Esophagus squamous epithelium (tissue), 5 donors: ENCODE results near the gene CTR9. TPM values are rescaled to one million over a fixed set of nuclear protein-coding genes. Genes with fewer than 3 reads are reported as not detected.

Experiments used
- DNase-seq: peaks from one replicate; lab custom pipeline; 2025; lab: John Stamatoyannopoulos, UW
- H3K27ac ChIP-seq, 4 donors: fragments of 200-600 bp; sonication (generic); one replicate each; pipeline ENCODE4 v1.5.1; 2016 to 2019; ENCODE audit warnings: mild to moderate bottlenecking in 1 of 4
- H3K27me3 ChIP-seq, 4 donors: fragments of 200-600 bp; sonication (generic); 1 replicate in 3 of 4; 2 replicates in 1 of 4; pipeline versions ENCODE4 v1.5.1 to v1.6.0; 2017 to 2021; ENCODE audit warnings: antibody characterized with exemption in 1 of 4
- H3K36me3 ChIP-seq, 3 donors: fragments of 200-600 bp; sonication (generic); one replicate each; pipeline ENCODE4 v1.5.1; 2016 to 2019
- H3K4me1 ChIP-seq, 3 donors: fragments of 200-600 bp; sonication (generic); one replicate each; pipeline ENCODE4 v1.5.1; 2017 to 2019
- H3K4me3 ChIP-seq, 4 donors: fragments of 200-600 bp; sonication (generic); 1 replicate in 3 of 4; 2 replicates in 1 of 4; pipeline ENCODE4 v1.5.1; 2016 to 2019; ENCODE audit warnings: mild to moderate bottlenecking in 2 of 4, moderate library complexity in 1 of 4
- H3K9me3 ChIP-seq, 3 donors: fragments of 200-600 bp; sonication (generic); one replicate each; pipeline ENCODE4 v1.5.1; 2016 to 2019
- POLR2A ChIP-seq, 4 donors: fragments of 450-650 bp; IDR thresholded peaks; one replicate each; pipeline ENCODE4 v1.6.1; 2017; ENCODE audit warnings: antibody characterized with exemption in 4 of 4, mild to moderate bottlenecking in 4 of 4, moderate library complexity in 3 of 4
- WGBS, 2 donors: methylation state at CpG; one replicate each; pipeline ENCODE4 v1.1.5; 2018; 5-methylcytosine and 5-hydroxymethylcytosine counted together
- intact Hi-C: fragments of 100-400 bp; cut with DNase I; formaldehyde crosslinking; loops from one replicate; pipeline ENCODE4 v1.15.0; 2022
- total RNA-seq, 4 donors: library from RNA; depleted of rRNA; stranded (reverse); fragments of >200 nt; gene quantifications; one replicate each; pipeline ENCODE4 v1.1.0, GENCODE V29; 2016
- TF ChIP-seq, protein P1 (sequence below), 6 experiments: fragments of 450-650 bp in 4 of 6; fragments of 200-600 bp in 2 of 6; sonication (generic) in 2 of 6; IDR thresholded peaks; one replicate each; pipeline ENCODE4 v1.5.1; 2016 to 2019; ENCODE audit warnings: antibody characterized with exemption in 6 of 6, mild to moderate bottlenecking in 4 of 6, moderate library complexity in 4 of 6
- donor health status: DM: yes; HTN: yes; CAD: no.

Gene CTR9
- total RNA-seq, 4 donors from 2014 or later, result 21.4 to 34.4 (median 27.0) TPM

GRCh38 chr11:10761085-10761698 lies 10.1 kb downstream of the CTR9 start:
- no peaks in the 10 kb centered on the region for H3K27me3 ChIP-seq
- TF ChIP-seq, protein P1, sequence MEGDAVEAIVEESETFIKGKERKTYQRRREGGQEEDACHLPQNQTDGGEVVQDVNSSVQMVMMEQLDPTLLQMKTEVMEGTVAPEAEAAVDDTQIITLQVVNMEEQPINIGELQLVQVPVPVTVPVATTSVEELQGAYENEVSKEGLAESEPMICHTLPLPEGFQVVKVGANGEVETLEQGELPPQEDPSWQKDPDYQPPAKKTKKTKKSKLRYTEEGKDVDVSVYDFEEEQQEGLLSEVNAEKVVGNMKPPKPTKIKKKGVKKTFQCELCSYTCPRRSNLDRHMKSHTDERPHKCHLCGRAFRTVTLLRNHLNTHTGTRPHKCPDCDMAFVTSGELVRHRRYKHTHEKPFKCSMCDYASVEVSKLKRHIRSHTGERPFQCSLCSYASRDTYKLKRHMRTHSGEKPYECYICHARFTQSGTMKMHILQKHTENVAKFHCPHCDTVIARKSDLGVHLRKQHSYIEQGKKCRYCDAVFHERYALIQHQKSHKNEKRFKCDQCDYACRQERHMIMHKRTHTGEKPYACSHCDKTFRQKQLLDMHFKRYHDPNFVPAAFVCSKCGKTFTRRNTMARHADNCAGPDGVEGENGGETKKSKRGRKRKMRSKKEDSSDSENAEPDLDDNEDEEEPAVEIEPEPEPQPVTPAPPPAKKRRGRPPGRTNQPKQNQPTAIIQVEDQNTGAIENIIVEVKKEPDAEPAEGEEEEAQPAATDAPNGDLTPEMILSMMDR (IDR thresholded peaks at IDR 0.05), result no peak
- no peak for TF ChIP-seq POLR2A (IDR thresholded peaks at IDR 0.05)
- no peak overlapping the region for H3K27ac ChIP-seq
- no peaks in the 10 kb centered on the region for H3K4me1 ChIP-seq
- DNase-seq, result no peak
- intact Hi-C loops, result no loop called here
- H3K4me3 ChIP-seq, result no peak overlapping the region
- H3K36me3 ChIP-seq, result peaks cover 0 to 30% (median 6%) of the 10 kb centered on the region in 3 donors
- H3K9me3 ChIP-seq, result no peaks in the 10 kb centered on the region
- 88 to 90% methylated on average over 6 of the region's 6 CpGs for WGBS, 2 donors

- no peak overlapping the region for H3K27ac ChIP-seq
- no peak for DNase-seq
- H3K9me3 ChIP-seq, result no peaks in the 10 kb centered on the region
- H3K36me3 ChIP-seq, result peaks cover 0 to 30% (median 3%) of the 10 kb centered on the region in 3 donors
- no peaks in the 10 kb centered on the region for H3K27me3 ChIP-seq
- H3K4me3 ChIP-seq, result no peak overlapping the region
- H3K4me1 ChIP-seq, result no peaks in the 10 kb centered on the region
- no peak for TF ChIP-seq POLR2A (IDR thresholded peaks at IDR 0.05)
- TF ChIP-seq, protein P1 (IDR thresholded peaks at IDR 0.05), result no peak
- intact Hi-C loops, result no loop called here
These were observed 11.1 kb downstream of the CTR9 start for GRCh38 chr11:10762185-10762584.

- 86 to 87% methylated on average over 4 of the region's 4 CpGs for WGBS, 2 donors
- TF ChIP-seq, protein P1 (IDR thresholded peaks at IDR 0.05), result no peak
- no peak for TF ChIP-seq POLR2A (IDR thresholded peaks at IDR 0.05)
- Histone ChIP-seq H3K4me3 (no peak overlapping the region), H3K4me1 (no peaks in the 10 kb centered on the region), H3K36me3 (peaks cover 0 to 30% (median 0%) of the 10 kb centered on the region in 3 donors), H3K9me3 (no peaks in the 10 kb centered on the region), H3K27ac (no peak overlapping the region), H3K27me3 (no peaks in the 10 kb centered on the region)
- intact Hi-C loops, result no loop called here
- no peak for DNase-seq
These were observed 11.9 kb downstream of the CTR9 start for GRCh38 chr11:10762913-10763421.

DNA sequence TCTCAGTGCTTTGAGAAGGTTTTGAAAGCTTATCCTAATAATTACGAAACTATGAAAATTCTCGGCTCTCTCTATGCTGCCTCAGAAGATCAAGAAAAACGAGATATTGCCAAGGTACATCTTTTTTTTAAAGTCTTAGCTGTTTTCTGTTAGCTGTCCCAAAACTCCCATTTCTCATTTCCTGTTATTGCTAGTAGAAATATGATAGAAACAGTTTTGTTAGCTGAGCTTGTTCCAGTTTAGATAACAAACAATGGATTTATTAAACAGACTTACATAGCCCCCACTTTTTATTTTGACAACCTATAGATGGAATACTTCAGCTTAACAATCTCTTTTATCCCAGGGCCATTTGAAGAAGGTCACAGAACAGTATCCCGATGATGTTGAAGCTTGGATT lies 12.7 kb downstream of the CTR9 start:
- no peak for DNase-seq
- TF ChIP-seq POLR2A (IDR thresholded peaks at IDR 0.05), result no peak
- TF ChIP-seq, protein P1 (IDR thresholded peaks at IDR 0.05), result no peak
- Histone ChIP-seq H3K4me1 (no peaks in the 10 kb centered on the region), H3K4me3 (no peak overlapping the region), H3K27ac (no peak overlapping the region), H3K27me3 (no peaks in the 10 kb centered on the region), H3K9me3 (no peaks in the 10 kb centered on the region), H3K36me3 (peaks cover 0 to 30% (median 0%) of the 10 kb centered on the region in 3 donors)
- WGBS, 2 donors, result 84 to 87% methylated on average over 4 of the region's 4 CpGs
- intact Hi-C loops, result no loop called here

DNA sequence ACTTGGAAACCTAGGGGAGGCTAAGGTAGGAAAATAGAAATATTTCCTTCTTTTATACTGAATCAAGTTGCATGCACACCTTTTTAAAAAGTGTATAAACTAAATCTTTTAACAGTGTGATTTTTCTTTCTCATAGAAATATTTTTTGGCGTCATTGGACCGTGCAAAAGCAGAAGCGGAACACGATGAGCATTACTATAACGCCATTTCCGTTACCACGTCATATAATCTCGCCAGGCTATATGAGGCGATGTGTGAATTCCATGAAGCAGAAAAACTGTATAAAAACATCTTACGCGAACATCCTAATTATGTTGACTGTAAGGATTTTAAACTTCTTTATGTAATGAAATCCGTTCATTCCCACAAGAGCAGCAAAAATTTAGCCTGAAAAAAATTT lies 13.4 kb downstream of the CTR9 start:
- Histone ChIP-seq H3K4me1 (no peaks in the 10 kb centered on the region), H3K9me3 (no peaks in the 10 kb centered on the region), H3K27me3 (no peaks in the 10 kb centered on the region), H3K27ac (no peak overlapping the region), H3K36me3 (peaks cover 0 to 30% (median 0%) of the 10 kb centered on the region in 3 donors), H3K4me3 (no peak overlapping the region)
- DNase-seq, result no peak
- intact Hi-C loops, result no loop called here
- 92 to 95% methylated on average over 12 of the region's 12 CpGs for WGBS, 2 donors
- TF ChIP-seq, protein P1 (IDR thresholded peaks at IDR 0.05), result no peak
- TF ChIP-seq POLR2A (IDR thresholded peaks at IDR 0.05), result no peak
